K562 (cell line): ENCODE data around the gene CARS2. TPM values are rescaled to one million over a fixed set of nuclear protein-coding genes. Genes with fewer than 3 reads are reported as not detected.

ENCODE experiments used
- CHD1 ChIP-seq: fragments of 200-600 bp; sonication (generic); IDR thresholded peaks from one replicate; pipeline ENCODE4 v1.6.1; 2012; ENCODE audit warnings: mild to moderate bottlenecking, moderate library complexity, low read length, inconsistent platforms
- CTBP1 ChIP-seq: fragments of 450-650 bp; IDR thresholded peaks from 2 replicates; pipeline ENCODE4 v1.6.1; 2016; ENCODE audit warnings: borderline replicate concordance
- GTF2B ChIP-seq: IDR thresholded peaks from 2 replicates; pipeline ENCODE4 v1.6.1; 2011; ENCODE audit not compliant: insufficient read length; ENCODE audit errors: extremely low read depth
- MBD2 ChIP-seq: sonication (generic); IDR thresholded peaks from 2 replicates; pipeline ENCODE4 v1.6.1; 2016; ENCODE audit warnings: low read depth, borderline replicate concordance
- MEIS2 ChIP-seq: fragments of 450-650 bp; IDR thresholded peaks from 2 replicates; pipeline ENCODE4 v1.6.1; 2014; ENCODE audit warnings: mild to moderate bottlenecking; ENCODE audit not compliant: partially characterized antibody
- NEUROD1 ChIP-seq: fragments of 150-350 bp; IDR thresholded peaks from 2 replicates; pipeline ENCODE4 v1.6.1; 2014; ENCODE audit warnings: borderline replicate concordance, low read length, low read depth; ENCODE audit not compliant: partially characterized antibody
- NKRF ChIP-seq: fragments of 450-650 bp; IDR thresholded peaks from 2 replicates; pipeline ENCODE4 v1.6.1; 2016; ENCODE audit warnings: borderline replicate concordance
- NONO ChIP-seq, 2 experiments: fragments of 200-400 bp in 1 of 2; fragments of 450-650 bp in 1 of 2; formaldehyde crosslinking in 1 of 2; IDR thresholded peaks; 2 replicates each; pipeline ENCODE4 v1.6.1; 2017; ENCODE audit warnings: low read depth in 2 of 2, mild to moderate bottlenecking in 2 of 2, moderate library complexity in 2 of 2, low read length in 1 of 2
- PHF20 ChIP-seq: fragments of 450-650 bp; IDR thresholded peaks from 2 replicates; pipeline ENCODE4 v1.6.1; 2018; ENCODE audit not compliant: partially characterized antibody
- POLR2G ChIP-seq: fragments of 200-400 bp; formaldehyde crosslinking; IDR thresholded peaks from 2 replicates; pipeline ENCODE4 v1.6.1; 2017; ENCODE audit warnings: low read depth, mild to moderate bottlenecking, antibody characterized with exemption, low read length, moderate library complexity
- RAD21 ChIP-seq, 2 experiments: fragments of 250-450 bp in 1 of 2; fragments of 450-650 bp in 1 of 2; sonication (Bioruptor Pico) in 1 of 2; formaldehyde crosslinking in 1 of 2; IDR thresholded peaks in 1 of 2; conservative IDR thresholded peaks in 1 of 2; 2 replicates each; pipeline versions ENCODE4 v1.4.0 to v1.8.0; 2020 to 2022; ENCODE audit warnings: mild to moderate bottlenecking in 2 of 2, moderate library complexity in 1 of 2
- SETDB1 ChIP-seq: IDR thresholded peaks from one replicate; pipeline ENCODE4 v1.6.1; 2012; ENCODE audit warnings: low read length, control low read depth, inconsistent platforms
- ZNF511 ChIP-seq: sonication (generic); formaldehyde crosslinking; IDR thresholded peaks from 2 replicates; pipeline ENCODE4 v1.8.0; 2022; ENCODE audit warnings: mild to moderate bottlenecking, missing genetic modification reagents
- polyA plus RNA-seq, 8 experiments: library from polyadenylated mRNA; depleted of rRNA in 4 of 8; stranded (reverse) in 5 of 8; unstranded in 3 of 8; fragments of >200 nt; fragmentation: Nextera tagmentation in 2 of 8; fragmentation: Illumina TruSeq in 1 of 8; extraction: Ambion mirVana in 2 of 8; extraction: Trizol in 1 of 8; gene quantifications; 2 replicates each; pipeline versions ENCODE4 v1.2.1 to v1.2.3, GENCODE V29; 2011 to 2014; ENCODE audit warnings: inconsistent platforms in 1 of 8, missing spikeins in 1 of 8
- total RNA-seq, 7 experiments: library from RNA; depleted of rRNA in 6 of 7; stranded (reverse); fragments of >200 nt in 6 of 7; fragmentation: Illumina TruSeq in 2 of 7; extraction: Trizol in 2 of 7; gene quantifications; 2 replicates each; pipeline versions ENCODE4 v1.2.1 to v1.2.3, GENCODE V29; 2011 to 2021; ENCODE audit warnings: low replicate concordance in 1 of 7
- TF ChIP-seq, protein P1 (sequence below), 2 experiments: fragments of 250-450 bp in 1 of 2; fragments of 450-650 bp in 1 of 2; sonication (Bioruptor Pico) in 1 of 2; IDR thresholded peaks; 2 replicates each; pipeline versions ENCODE4 v1.6.1 to v1.8.0; 2016 to 2021; ENCODE audit warnings: mild to moderate bottlenecking in 2 of 2, moderate library complexity in 2 of 2, missing compliant biosample characterization in 1 of 2, missing genetic modification characterization in 1 of 2
- TF ChIP-seq, protein P2 (sequence below): fragments of 450-650 bp; formaldehyde crosslinking; IDR thresholded peaks from 2 replicates; pipeline ENCODE4 v1.4.0; 2022; ENCODE audit warnings: mild to moderate bottlenecking, moderate library complexity
- TF ChIP-seq, protein P3 (sequence below), 3 experiments: fragments of 200-800 bp in 1 of 3; fragments of 250-450 bp in 1 of 3; fragments of 450-650 bp in 1 of 3; sonication (Bioruptor Pico) in 1 of 3; sonication (Bioruptor generic) in 1 of 3; formaldehyde crosslinking in 1 of 3; IDR thresholded peaks; 2 replicates each; pipeline versions ENCODE4 v1.6.1 to v1.8.0; 2016 to 2022; ENCODE audit warnings: mild to moderate bottlenecking in 2 of 3, missing genetic modification characterization in 2 of 3, missing compliant biosample characterization in 1 of 3, moderate library complexity in 1 of 3

Gene CARS2
- total and polyA plus RNA-seq, 9 of the 15 experiments (the other 6 are each of a cell fraction or from before 2014, with no cell fraction given), result 1.7 to 37.4 (median 30.5) TPM

GRCh38 chr13:110712849-110713641, 7.1 kb upstream of the CARS2 start (continued):
- TF ChIP-seq NONO (IDR thresholded peaks at IDR 0.05; ENCODE audit: low read depth in 2 of 2, low read length in 1 of 2) (peak in 1 of 2 experiments; percentile 80; a peak in 2 of 4 replicates), GTF2B (peak; percentile 24), CHD1 (peak; percentile 84), CTBP1 (peak; percentile 18; the same call in 1 of the 2 replicates), MBD2 (peak; percentile 95), MEIS2 (peak; percentile 94), NEUROD1 (peak; percentile 93), PHF20 (peak; percentile 17), SETDB1 (no peak), ZNF511 (CRISPR knock-in tag) (0 out of 2 replicates have a peak, but pooled peaks have one; percentile 57), POLR2G (peak; percentile 96), NKRF (peak; percentile 45; the same call in 1 of the 2 replicates), RAD21 (CRISPR knock-in tag; conservative IDR thresholded peaks at IDR 0.05 in 1 of 2, IDR thresholded peaks at IDR 0.05 in 1 of 2) (no peak)
- TF ChIP-seq, protein P1, sequence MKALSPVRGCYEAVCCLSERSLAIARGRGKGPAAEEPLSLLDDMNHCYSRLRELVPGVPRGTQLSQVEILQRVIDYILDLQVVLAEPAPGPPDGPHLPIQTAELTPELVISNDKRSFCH (CRISPR knock-in tag; IDR thresholded peaks at IDR 0.05), result no peak
- TF ChIP-seq, protein P1 (tag; IDR thresholded peaks at IDR 0.05), result no peak
- TF ChIP-seq, protein P2, sequence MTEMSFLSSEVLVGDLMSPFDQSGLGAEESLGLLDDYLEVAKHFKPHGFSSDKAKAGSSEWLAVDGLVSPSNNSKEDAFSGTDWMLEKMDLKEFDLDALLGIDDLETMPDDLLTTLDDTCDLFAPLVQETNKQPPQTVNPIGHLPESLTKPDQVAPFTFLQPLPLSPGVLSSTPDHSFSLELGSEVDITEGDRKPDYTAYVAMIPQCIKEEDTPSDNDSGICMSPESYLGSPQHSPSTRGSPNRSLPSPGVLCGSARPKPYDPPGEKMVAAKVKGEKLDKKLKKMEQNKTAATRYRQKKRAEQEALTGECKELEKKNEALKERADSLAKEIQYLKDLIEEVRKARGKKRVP (CRISPR knock-in tag), result no peak
- TF ChIP-seq, protein P3, sequence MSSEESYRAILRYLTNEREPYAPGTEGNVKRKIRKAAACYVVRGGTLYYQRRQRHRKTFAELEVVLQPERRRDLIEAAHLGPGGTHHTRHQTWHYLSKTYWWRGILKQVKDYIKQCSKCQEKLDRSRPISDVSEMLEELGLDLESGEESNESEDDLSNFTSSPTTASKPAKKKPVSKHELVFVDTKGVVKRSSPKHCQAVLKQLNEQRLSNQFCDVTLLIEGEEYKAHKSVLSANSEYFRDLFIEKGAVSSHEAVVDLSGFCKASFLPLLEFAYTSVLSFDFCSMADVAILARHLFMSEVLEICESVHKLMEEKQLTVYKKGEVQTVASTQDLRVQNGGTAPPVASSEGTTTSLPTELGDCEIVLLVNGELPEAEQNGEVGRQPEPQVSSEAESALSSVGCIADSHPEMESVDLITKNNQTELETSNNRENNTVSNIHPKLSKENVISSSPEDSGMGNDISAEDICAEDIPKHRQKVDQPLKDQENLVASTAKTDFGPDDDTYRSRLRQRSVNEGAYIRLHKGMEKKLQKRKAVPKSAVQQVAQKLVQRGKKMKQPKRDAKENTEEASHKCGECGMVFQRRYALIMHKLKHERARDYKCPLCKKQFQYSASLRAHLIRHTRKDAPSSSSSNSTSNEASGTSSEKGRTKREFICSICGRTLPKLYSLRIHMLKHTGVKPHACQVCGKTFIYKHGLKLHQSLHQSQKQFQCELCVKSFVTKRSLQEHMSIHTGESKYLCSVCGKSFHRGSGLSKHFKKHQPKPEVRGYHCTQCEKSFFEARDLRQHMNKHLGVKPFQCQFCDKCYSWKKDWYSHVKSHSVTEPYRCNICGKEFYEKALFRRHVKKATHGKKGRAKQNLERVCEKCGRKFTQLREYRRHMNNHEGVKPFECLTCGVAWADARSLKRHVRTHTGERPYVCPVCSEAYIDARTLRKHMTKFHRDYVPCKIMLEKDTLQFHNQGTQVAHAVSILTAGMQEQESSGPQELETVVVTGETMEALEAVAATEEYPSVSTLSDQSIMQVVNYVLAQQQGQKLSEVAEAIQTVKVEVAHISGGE (CRISPR knock-in tag; IDR thresholded peaks at IDR 0.05), result 0 out of 6 replicates have a peak, but pooled peaks of 1 of the 3 experiments have one; percentile 36
